HEK293 (cell line): ENCODE measurements around the gene ZNF121.
"Not testable (repeated sequence)": the region's sequence is repeated elsewhere in the genome, so short reads cannot be mapped to it uniquely, and the experiment has no call there.

Source experiments
- CTCF ChIA-PET: fragments of 350-600 bp; formaldehyde crosslinking; extraction: SDS; loops from one replicate; lab custom pipeline; 2021; ENCODE audit warnings: antibody characterized with exemption; lab: Yijun Ruan, JAX
- POLR2A ChIA-PET: fragments of 300-600 bp; formaldehyde crosslinking; extraction: SDS; loops from one replicate; lab custom pipeline; 2020; ENCODE audit warnings: antibody characterized with exemption, inconsistent platforms; lab: Yijun Ruan, JAX
- H3K27ac ChIP-seq: fragments of 200-500 bp; sonication (Bioruptor generic); 2 replicates; pipeline ENCODE4 v1.5.1; 2014; ENCODE audit warnings: low read depth, low read length, control low read depth, inconsistent platforms; ENCODE audit errors: extremely low read depth
- H3K36me3 ChIP-seq, 2 experiments: fragments of 200-500 bp in 1 of 2; sonication (Bioruptor generic) in 1 of 2; 1 replicate in 1 of 2; 2 replicates in 1 of 2; pipeline ENCODE4 v1.5.1; 2014 to 2017; ENCODE audit warnings: inconsistent platforms in 2 of 2, low read length in 2 of 2; ENCODE audit not compliant: control insufficient read depth in 2 of 2, insufficient read depth in 1 of 2
- H3K4me1 ChIP-seq: fragments of 200-500 bp; sonication (Bioruptor generic); 2 replicates; pipeline ENCODE4 v1.5.1; 2014; ENCODE audit warnings: mild to moderate bottlenecking, low read length, inconsistent platforms; ENCODE audit not compliant: control insufficient read depth, insufficient read depth
- H3K4me3 ChIP-seq: 2 replicates; pipeline ENCODE4 v1.5.1; 2011; ENCODE audit warnings: low read depth, mild to moderate bottlenecking, control low read depth, low read length, moderate library complexity
- H3K9me3 ChIP-seq: fragments of 200-500 bp; sonication (Bioruptor generic); 2 replicates; pipeline ENCODE4 v1.5.1; 2014; ENCODE audit warnings: low read depth, low read length, inconsistent platforms; ENCODE audit not compliant: control insufficient read depth, insufficient read depth
- FEZF1 ChIP-seq: fragments of 450-650 bp; formaldehyde crosslinking; IDR thresholded peaks from 2 replicates; pipeline ENCODE4 v1.5.1; 2016; ENCODE audit warnings: missing biosample characterization, missing genetic modification characterization
- GLIS2 ChIP-seq: fragments of 450-650 bp; formaldehyde crosslinking; IDR thresholded peaks from 2 replicates; pipeline ENCODE4 v1.5.1; 2016; ENCODE audit warnings: missing biosample characterization, missing genetic modification characterization
- IKZF3 ChIP-seq: fragments of 450-650 bp; IDR thresholded peaks from 2 replicates; pipeline ENCODE4 v1.5.0; 2018; ENCODE audit warnings: missing biosample characterization, mild to moderate bottlenecking, missing genetic modification characterization, moderate library complexity
- KLF16 ChIP-seq: fragments of 450-650 bp; formaldehyde crosslinking; IDR thresholded peaks from 2 replicates; pipeline ENCODE4 v1.5.1; 2017; ENCODE audit warnings: missing biosample characterization, missing genetic modification characterization
- SCRT1 ChIP-seq: fragments of 450-650 bp; formaldehyde crosslinking; IDR thresholded peaks from 2 replicates; pipeline ENCODE4 v1.5.1; 2016; ENCODE audit warnings: missing biosample characterization, missing genetic modification characterization, borderline replicate concordance
- SCRT2 ChIP-seq: fragments of 450-650 bp; formaldehyde crosslinking; IDR thresholded peaks from 2 replicates; pipeline ENCODE4 v1.5.1; 2016; ENCODE audit warnings: missing biosample characterization, missing genetic modification characterization
- TRIM28 ChIP-seq: IDR thresholded peaks from 2 replicates; pipeline ENCODE4 v1.6.1; 2011; ENCODE audit warnings: low read length, control low read depth, borderline replicate concordance
- YY2 ChIP-seq: fragments of 450-650 bp; formaldehyde crosslinking; IDR thresholded peaks from 2 replicates; pipeline ENCODE4 v1.5.1; 2016; ENCODE audit warnings: missing biosample characterization, missing genetic modification characterization
- ZBTB17 ChIP-seq: fragments of 450-650 bp; formaldehyde crosslinking; IDR thresholded peaks from 2 replicates; pipeline ENCODE4 v1.5.1; 2016; ENCODE audit warnings: missing biosample characterization, missing genetic modification characterization
- ZFP3 ChIP-seq: fragments of 450-650 bp; formaldehyde crosslinking; IDR thresholded peaks from 2 replicates; pipeline ENCODE4 v1.5.1; 2016; ENCODE audit warnings: low read depth, missing biosample characterization, missing genetic modification characterization
- ZNF112 ChIP-seq: fragments of 450-650 bp; formaldehyde crosslinking; IDR thresholded peaks from 2 replicates; pipeline ENCODE4 v1.5.0; 2017; ENCODE audit warnings: missing biosample characterization, missing genetic modification characterization
- ZNF248 ChIP-seq: fragments of 450-650 bp; formaldehyde crosslinking; IDR thresholded peaks from 2 replicates; pipeline ENCODE4 v1.5.1; 2017; ENCODE audit warnings: missing biosample characterization, missing genetic modification characterization
- ZNF274 ChIP-seq, 2 experiments: fragments of 200-500 bp in 1 of 2; fragments of 450-650 bp in 1 of 2; sonication (Bioruptor generic) in 1 of 2; formaldehyde crosslinking in 1 of 2; IDR thresholded peaks; 2 replicates each; pipeline versions ENCODE4 v1.5.1 to v1.6.1; 2014 to 2016; ENCODE audit warnings: borderline replicate concordance in 1 of 2, inconsistent platforms in 1 of 2, low read length in 1 of 2, missing biosample characterization in 1 of 2, missing genetic modification characterization in 1 of 2
- ZNF394 ChIP-seq: fragments of 450-650 bp; formaldehyde crosslinking; IDR thresholded peaks from 2 replicates; pipeline ENCODE4 v1.5.1; 2016; ENCODE audit warnings: missing biosample characterization, missing genetic modification characterization, mild to moderate bottlenecking, moderate library complexity, borderline replicate concordance
- ZNF416 ChIP-seq: fragments of 450-650 bp; formaldehyde crosslinking; IDR thresholded peaks from 2 replicates; pipeline ENCODE4 v1.5.1; 2016; ENCODE audit warnings: missing biosample characterization, missing genetic modification characterization
- ZNF514 ChIP-seq: fragments of 450-650 bp; formaldehyde crosslinking; IDR thresholded peaks from 2 replicates; pipeline ENCODE4 v1.5.1; 2016; ENCODE audit warnings: missing biosample characterization, missing genetic modification characterization
- ZNF561 ChIP-seq: fragments of 450-650 bp; IDR thresholded peaks from 2 replicates; pipeline ENCODE4 v1.5.1; 2018; ENCODE audit warnings: missing biosample characterization, missing genetic modification characterization, borderline replicate concordance
- ZNF596 ChIP-seq: fragments of 450-650 bp; IDR thresholded peaks from 2 replicates; pipeline ENCODE4 v1.5.0; 2018; ENCODE audit warnings: missing biosample characterization, mild to moderate bottlenecking, missing genetic modification characterization, moderate library complexity
- ZNF623 ChIP-seq: fragments of 450-650 bp; formaldehyde crosslinking; IDR thresholded peaks from 2 replicates; pipeline ENCODE4 v1.5.1; 2016; ENCODE audit warnings: missing biosample characterization, missing genetic modification characterization
- ZNF654 ChIP-seq: fragments of 450-650 bp; formaldehyde crosslinking; IDR thresholded peaks from 2 replicates; pipeline ENCODE4 v1.5.1; 2016; ENCODE audit warnings: low read depth, missing biosample characterization, missing genetic modification characterization
- ZNF660 ChIP-seq: fragments of 450-650 bp; IDR thresholded peaks from 2 replicates; pipeline ENCODE4 v1.5.1; 2018; ENCODE audit warnings: missing biosample characterization, mild to moderate bottlenecking, missing genetic modification characterization
- ZNF707 ChIP-seq: fragments of 450-650 bp; formaldehyde crosslinking; IDR thresholded peaks from 2 replicates; pipeline ENCODE4 v1.5.1; 2016; ENCODE audit warnings: missing biosample characterization, missing genetic modification characterization
- ZNF747 ChIP-seq: fragments of 450-650 bp; formaldehyde crosslinking; IDR thresholded peaks from 2 replicates; pipeline ENCODE4 v1.5.1; 2016; ENCODE audit warnings: missing biosample characterization, missing genetic modification characterization
- ZNF76 ChIP-seq: fragments of 450-650 bp; formaldehyde crosslinking; IDR thresholded peaks from 2 replicates; pipeline ENCODE4; 2016; ENCODE audit warnings: low read depth, missing biosample characterization, missing genetic modification characterization, borderline replicate concordance
- ZSCAN16 ChIP-seq: fragments of 450-650 bp; formaldehyde crosslinking; IDR thresholded peaks from 2 replicates; pipeline ENCODE4 v1.5.1; 2016; ENCODE audit warnings: missing biosample characterization, missing genetic modification characterization
- TF ChIP-seq, protein P1 (sequence below): sonication (generic); formaldehyde crosslinking; IDR thresholded peaks from 2 replicates; pipeline ENCODE4 v1.8.1; 2022; ENCODE audit warnings: mild to moderate bottlenecking, moderate library complexity, missing genetic modification reagents

The ZNF121 gene

DNA sequence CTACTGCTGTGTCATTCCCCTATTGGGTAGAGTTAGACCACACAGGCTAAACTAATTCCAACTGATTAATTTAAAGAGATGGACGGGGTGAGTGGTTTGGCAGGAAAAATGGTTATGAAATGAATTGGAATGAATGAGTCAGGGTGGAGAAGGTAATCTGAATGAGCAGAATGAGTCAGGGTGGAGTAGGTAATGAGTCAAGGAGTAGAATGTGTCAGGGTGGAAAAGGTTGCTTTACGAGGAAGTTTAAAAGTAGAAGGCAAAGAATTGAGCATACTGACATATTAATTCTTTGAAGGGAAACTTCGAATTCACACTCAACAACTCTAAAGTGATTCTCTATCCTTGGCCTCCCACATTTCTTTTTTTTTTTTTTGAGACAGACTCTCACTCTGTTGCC, 12.7 kb upstream of the ZNF121 start:
- Histone ChIP-seq H3K36me3 (no peaks in the 10 kb centered on the region), H3K4me1 (no peaks in the 10 kb centered on the region), H3K27ac (no peak overlapping the region), H3K4me3 (no peak overlapping the region), H3K9me3 (no peaks in the 10 kb centered on the region)
- POLR2A ChIA-PET, result no interaction called here
- CTCF ChIA-PET, result no interaction called here
- no peak for TF ChIP-seq KLF16 (tag by site-specific recombination)
- TF ChIP-seq ZNF274 (IDR thresholded peaks at IDR 0.05; ENCODE audit: low read length), result no peak
- TF ChIP-seq ZNF274 (tag by site-specific recombination; IDR thresholded peaks at IDR 0.05; ENCODE audit: borderline replicate concordance), result no peak
- TF ChIP-seq ZNF747, result no peak
- TF ChIP-seq TRIM28, result no peak
- TF ChIP-seq ZFP3 (tag by site-specific recombination), result no peak
- no peak for TF ChIP-seq ZNF112 (tag by site-specific recombination)
- TF ChIP-seq FEZF1, result no peak
- TF ChIP-seq ZNF660 (tag by site-specific recombination), result no peak
- no peak for TF ChIP-seq ZNF416 (tag by site-specific recombination)
- TF ChIP-seq, protein P1, sequence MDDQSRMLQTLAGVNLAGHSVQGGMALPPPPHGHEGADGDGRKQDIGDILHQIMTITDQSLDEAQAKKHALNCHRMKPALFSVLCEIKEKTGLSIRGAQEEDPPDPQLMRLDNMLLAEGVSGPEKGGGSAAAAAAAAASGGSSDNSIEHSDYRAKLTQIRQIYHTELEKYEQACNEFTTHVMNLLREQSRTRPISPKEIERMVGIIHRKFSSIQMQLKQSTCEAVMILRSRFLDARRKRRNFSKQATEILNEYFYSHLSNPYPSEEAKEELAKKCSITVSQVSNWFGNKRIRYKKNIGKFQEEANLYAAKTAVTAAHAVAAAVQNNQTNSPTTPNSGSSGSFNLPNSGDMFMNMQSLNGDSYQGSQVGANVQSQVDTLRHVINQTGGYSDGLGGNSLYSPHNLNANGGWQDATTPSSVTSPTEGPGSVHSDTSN (CRISPR knock-in tag), result no peak
- no peak for TF ChIP-seq ZNF561 (tag by site-specific recombination)
- TF ChIP-seq ZNF514 (tag by site-specific recombination), result no peak
- no peak for TF ChIP-seq ZNF248
- TF ChIP-seq ZSCAN16 (tag by site-specific recombination), result no peak
- TF ChIP-seq IKZF3 (tag by site-specific recombination), result no peak
- no peak for TF ChIP-seq ZNF707 (tag by site-specific recombination)
- TF ChIP-seq ZNF76 (tag by site-specific recombination), result no peak
- TF ChIP-seq YY2 (tag by site-specific recombination), result no peak
- no peak for TF ChIP-seq ZBTB17 (tag by site-specific recombination)
- no peak for TF ChIP-seq ZNF623 (tag by site-specific recombination)

- TF ChIP-seq ZNF654 (tag by site-specific recombination) (peak; percentile 63), ZNF394 (tag by site-specific recombination) (no peak), SCRT2 (tag by site-specific recombination) (peak; percentile 72; the same call in 1 of the 2 replicates), ZNF596 (tag by site-specific recombination) (no peak), SCRT1 (tag by site-specific recombination) (0 out of 2 replicates have a peak, but pooled peaks have one; percentile 44), GLIS2 (tag by site-specific recombination) (no peak)
- H3K4me3 ChIP-seq, result no peak overlapping the region
- ChIA-PET POLR2A (interaction anchor here (0.6 kb wide), 1 partner anchor 12 kb away, joined by 3 read pairs; no protein-coding TSS in a partner anchor), CTCF (interaction anchor here (0.6 to 2.3 kb wide), 13 partner anchors 15 to 346 kb away, joined by 3 to 19 read pairs (median 4); partner anchors contain the start of gene ZNF559)
- peaks cover 6 to 8% of the 10 kb centered on the region in 2 experiments; a peak in 2 of 3 replicates for H3K36me3 ChIP-seq
- no peaks in the 10 kb centered on the region for H3K9me3 ChIP-seq
- H3K27ac ChIP-seq, result no peak overlapping the region
- H3K4me1 ChIP-seq, result no peaks in the 10 kb centered on the region
Observed at GRCh38 chr19:9586764-9587163, 2.5 kb upstream of the ZNF121 start.

DNA sequence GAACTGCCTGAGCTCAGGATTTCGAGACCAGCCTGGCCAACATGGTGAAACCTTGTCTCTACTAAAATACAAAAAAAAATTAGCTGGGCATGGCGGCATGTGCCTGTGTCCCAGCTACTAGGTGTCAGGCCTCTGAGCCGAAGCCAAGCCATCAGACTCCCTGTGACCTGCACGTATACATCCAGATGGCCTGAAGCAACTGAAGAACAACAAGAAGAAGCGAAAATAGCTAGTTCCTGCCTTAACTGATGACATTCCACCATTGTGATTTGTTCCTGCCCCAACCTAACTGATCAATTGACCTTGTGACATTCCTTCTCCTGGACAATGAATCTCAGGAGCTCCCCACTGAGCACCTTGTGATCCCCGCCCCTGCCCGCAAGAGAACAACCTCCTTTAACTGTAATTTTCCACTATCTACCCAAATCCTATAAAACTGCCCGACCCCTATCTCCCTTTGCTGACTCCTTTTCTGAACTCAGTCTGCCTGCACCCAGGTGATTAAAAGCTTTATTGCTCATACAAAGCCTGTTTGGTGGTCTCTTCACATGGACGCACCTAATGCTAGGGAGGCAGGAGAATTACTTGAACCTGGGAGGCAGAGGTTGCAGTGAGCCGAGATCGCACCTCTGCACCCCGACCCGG, 2.1 kb downstream of the ZNF121 start:
- POLR2A ChIA-PET, result interaction anchor here (0.6 kb wide), 1 partner anchor 253 kb away, joined by 3 read pairs; the partner anchor contains the start of gene PIN1
- CTCF ChIA-PET, result interaction anchor here (0.6 to 0.7 kb wide), 2 partner anchors 64 to 469 kb away, joined by 3 to 7 read pairs; no protein-coding TSS in a partner anchor
- H3K36me3 ChIP-seq, result peaks cover 20 to 45% of the 10 kb centered on the region in 2 experiments; a peak in 2 of 3 replicates
- H3K27ac ChIP-seq, H3K9me3 ChIP-seq, H3K4me3 ChIP-seq, H3K4me1 ChIP-seq: not testable (repeated sequence)
